Chondrocyte (in vitro differentiated cells): ENCODE data around the gene WFIKKN2. TPM values are rescaled to one million over a fixed set of nuclear protein-coding genes. Genes with fewer than 3 reads are reported as not detected.
A peak's percentile ranks its signal among the peaks of the same experiment; 100 is the strongest.

Experiments used
- DNase-seq: peaks from one replicate; pipeline ENCODE4 v3.0.0; 2021; ENCODE audit warnings: mixed read lengths, low spot score
- H3K27ac Mint-ChIP-seq: one replicate; pipeline ENCODE4 v1.8.0; 2021; ENCODE audit warnings: mild to moderate bottlenecking, moderate library complexity, mixed read lengths; ENCODE audit not compliant: unreplicated experiment
- H3K27me3 Mint-ChIP-seq: 2 replicates; pipeline ENCODE4 v1.8.0; 2021; ENCODE audit warnings: low read depth, mixed read lengths
- H3K36me3 Mint-ChIP-seq: 2 replicates; pipeline ENCODE4 v1.8.0; 2021; ENCODE audit warnings: low read depth, mixed read lengths
- H3K4me1 Mint-ChIP-seq: 2 replicates; pipeline ENCODE4 v1.8.0; 2021; ENCODE audit warnings: low read depth, mild to moderate bottlenecking, mixed read lengths
- H3K4me3 Mint-ChIP-seq: one replicate; pipeline ENCODE4 v1.8.0; 2021; ENCODE audit warnings: mild to moderate bottlenecking, moderate library complexity, mixed read lengths; ENCODE audit not compliant: unreplicated experiment
- H3K9me3 Mint-ChIP-seq: 2 replicates; pipeline ENCODE4 v1.8.0; 2021; ENCODE audit warnings: low read depth, mixed read lengths
- total RNA-seq: library from RNA; stranded (reverse); gene quantifications from 3 replicates; pipeline ENCODE4 v1.2.1, GENCODE V29; 2021
- TF ChIP-seq, protein P1 (sequence below): fragments of 200-600 bp; sonication (generic); IDR thresholded peaks from 2 replicates; pipeline ENCODE4 v1.5.0; 2021; ENCODE audit warnings: antibody characterized with exemption, mild to moderate bottlenecking, moderate library complexity

Gene WFIKKN2
- total RNA-seq, 1 donor from 2014 or later = 0.12 TPM

DNA sequence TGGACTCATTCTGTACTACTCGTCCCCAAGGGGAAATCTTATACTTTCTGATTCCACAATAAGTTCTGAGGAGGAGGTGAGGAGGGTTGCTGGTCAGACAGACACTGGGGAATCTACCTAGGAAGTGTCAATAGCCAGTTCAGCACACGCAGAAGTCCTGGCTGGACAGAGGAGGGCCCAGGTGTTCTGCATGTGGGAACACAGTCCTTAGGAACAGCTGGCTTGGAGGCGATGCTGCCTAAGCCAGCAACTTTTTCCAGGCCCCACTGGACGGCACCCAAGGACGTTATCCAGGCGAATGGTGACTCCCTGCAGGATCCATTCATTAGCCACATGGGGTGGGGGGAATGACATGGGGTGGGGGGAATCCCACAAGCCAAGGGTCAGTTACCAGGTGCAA is 29.9 kb upstream of the WFIKKN2 start:
- DNase-seq = no peak
- Mint-ChIP-seq H3K27ac (no peak overlapping the region), H3K4me3 (no peak overlapping the region), H3K27me3 (peaks cover 4% of the 10 kb centered on the region), H3K9me3 (no peaks in the 10 kb centered on the region), H3K4me1 (peaks cover 7% of the 10 kb centered on the region), H3K36me3 (no peaks in the 10 kb centered on the region)
- TF ChIP-seq, protein P1, sequence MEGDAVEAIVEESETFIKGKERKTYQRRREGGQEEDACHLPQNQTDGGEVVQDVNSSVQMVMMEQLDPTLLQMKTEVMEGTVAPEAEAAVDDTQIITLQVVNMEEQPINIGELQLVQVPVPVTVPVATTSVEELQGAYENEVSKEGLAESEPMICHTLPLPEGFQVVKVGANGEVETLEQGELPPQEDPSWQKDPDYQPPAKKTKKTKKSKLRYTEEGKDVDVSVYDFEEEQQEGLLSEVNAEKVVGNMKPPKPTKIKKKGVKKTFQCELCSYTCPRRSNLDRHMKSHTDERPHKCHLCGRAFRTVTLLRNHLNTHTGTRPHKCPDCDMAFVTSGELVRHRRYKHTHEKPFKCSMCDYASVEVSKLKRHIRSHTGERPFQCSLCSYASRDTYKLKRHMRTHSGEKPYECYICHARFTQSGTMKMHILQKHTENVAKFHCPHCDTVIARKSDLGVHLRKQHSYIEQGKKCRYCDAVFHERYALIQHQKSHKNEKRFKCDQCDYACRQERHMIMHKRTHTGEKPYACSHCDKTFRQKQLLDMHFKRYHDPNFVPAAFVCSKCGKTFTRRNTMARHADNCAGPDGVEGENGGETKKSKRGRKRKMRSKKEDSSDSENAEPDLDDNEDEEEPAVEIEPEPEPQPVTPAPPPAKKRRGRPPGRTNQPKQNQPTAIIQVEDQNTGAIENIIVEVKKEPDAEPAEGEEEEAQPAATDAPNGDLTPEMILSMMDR = no peak

DNA sequence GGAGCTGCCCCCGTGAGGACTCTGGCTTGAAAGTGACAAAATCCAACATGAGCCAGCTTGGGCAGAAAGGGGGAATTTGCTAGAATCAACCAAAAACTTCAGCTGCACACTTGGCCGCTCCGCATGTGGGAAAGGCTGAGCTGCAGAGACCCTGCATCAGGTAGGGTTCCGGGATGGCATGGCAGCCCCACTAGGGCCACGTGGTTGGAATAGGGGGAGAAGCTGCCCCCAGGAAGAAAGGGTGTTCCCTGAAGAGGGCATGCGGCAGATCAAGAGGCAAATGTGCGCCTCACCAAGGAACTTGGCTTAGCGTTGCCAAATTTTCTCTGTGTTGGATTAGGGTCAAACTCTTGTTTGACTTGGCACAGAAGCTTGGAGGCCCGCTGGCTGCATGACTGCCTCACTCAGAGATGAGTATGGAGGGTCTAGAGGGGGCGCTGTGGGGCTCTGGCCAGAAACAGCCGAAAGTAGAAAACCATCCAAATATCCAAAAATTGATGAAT is 29.2 kb upstream of the WFIKKN2 start:
- no peak for DNase-seq
- no peak overlapping the region for H3K4me3 Mint-ChIP-seq
- TF ChIP-seq, protein P1 = peak; percentile 40
- H3K27ac Mint-ChIP-seq = no peak overlapping the region
- peaks cover 7% of the 10 kb centered on the region for H3K27me3 Mint-ChIP-seq
- peaks cover 7% of the 10 kb centered on the region for H3K4me1 Mint-ChIP-seq
- H3K9me3 Mint-ChIP-seq = no peaks in the 10 kb centered on the region
- no peaks in the 10 kb centered on the region for H3K36me3 Mint-ChIP-seq

- no peak for DNase-seq
- H3K4me1 Mint-ChIP-seq = peaks cover 7% of the 10 kb centered on the region
- TF ChIP-seq, protein P1 = no peak
- peaks cover 10% of the 10 kb centered on the region for H3K27me3 Mint-ChIP-seq
- no peaks in the 10 kb centered on the region for H3K9me3 Mint-ChIP-seq
- H3K27ac Mint-ChIP-seq = no peak overlapping the region
- H3K4me3 Mint-ChIP-seq = no peak overlapping the region
- peaks cover 2% of the 10 kb centered on the region for H3K36me3 Mint-ChIP-seq
Measured at GRCh38 chr17:50807009-50807408, 28.4 kb upstream of the WFIKKN2 start.

DNA sequence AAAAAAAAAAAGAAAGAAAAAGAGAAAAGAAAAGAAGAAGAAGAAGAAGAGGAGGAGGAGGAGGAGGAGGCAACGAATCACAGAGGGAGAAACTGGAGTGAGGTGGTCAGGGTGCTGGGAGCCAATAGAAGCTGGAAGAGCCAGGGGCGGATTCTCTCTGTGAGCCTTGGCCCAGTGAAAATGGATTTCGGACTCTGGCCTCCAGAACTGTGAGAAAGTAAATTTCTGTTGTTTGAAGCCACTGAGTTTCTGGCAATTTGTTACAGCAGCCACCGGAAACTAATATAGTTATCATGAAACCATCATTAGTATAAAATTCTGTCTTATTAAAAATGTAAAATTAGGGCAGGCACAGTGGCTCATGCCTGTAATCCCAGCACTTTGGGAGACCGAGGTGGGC is 27.7 kb upstream of the WFIKKN2 start:
- no peak for DNase-seq
- H3K4me1 Mint-ChIP-seq = peaks cover 7% of the 10 kb centered on the region
- no peak overlapping the region for H3K4me3 Mint-ChIP-seq
- TF ChIP-seq, protein P1 = no peak
- H3K27me3 Mint-ChIP-seq = peaks cover 10% of the 10 kb centered on the region
- no peak overlapping the region for H3K27ac Mint-ChIP-seq
- no peaks in the 10 kb centered on the region for H3K9me3 Mint-ChIP-seq
- H3K36me3 Mint-ChIP-seq = peaks cover 2% of the 10 kb centered on the region

DNA sequence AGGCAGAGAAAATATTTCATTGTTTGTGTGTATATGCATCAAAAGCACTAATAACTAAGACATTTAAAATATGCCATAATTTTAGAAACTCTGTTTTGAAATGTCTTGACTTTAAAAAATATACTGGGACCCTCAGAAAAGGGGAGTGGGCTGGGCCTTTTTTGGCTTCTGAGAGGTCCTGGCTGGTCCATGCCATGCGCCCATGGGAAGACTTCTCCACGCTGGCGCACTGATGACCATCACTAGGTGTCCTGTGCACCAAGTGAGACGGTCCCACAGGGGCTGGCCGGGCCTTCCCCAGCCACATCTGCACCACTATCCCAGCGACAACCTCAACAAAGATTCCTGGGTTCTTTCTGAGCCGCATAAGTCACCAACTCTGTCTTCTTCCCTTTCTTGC is 27.0 kb upstream of the WFIKKN2 start:
- TF ChIP-seq, protein P1 = no peak
- no peak overlapping the region for H3K4me3 Mint-ChIP-seq
- peaks cover 7% of the 10 kb centered on the region for H3K4me1 Mint-ChIP-seq
- no peak overlapping the region for H3K27ac Mint-ChIP-seq
- H3K36me3 Mint-ChIP-seq = peaks cover 2% of the 10 kb centered on the region
- peaks cover 10% of the 10 kb centered on the region for H3K27me3 Mint-ChIP-seq
- DNase-seq = no peak
- H3K9me3 Mint-ChIP-seq = no peaks in the 10 kb centered on the region
